TTC549 (cell line): ENCODE results near the gene PRELID1.

Experiments
- FAIRE-seq: peaks from 2 replicates; lab custom pipeline; 2012; peaks lifted over from hg19 to GRCh38; lab: Jason Lieb, UNC

Gene PRELID1

GRCh38 chr5:177314376-177315342, 11.1 kb downstream of the PRELID1 start:
- FAIRE-seq = no peak

GRCh38 chr5:177315411-177315810, 11.8 kb downstream of the PRELID1 start:
- FAIRE-seq = no peak

GRCh38 chr5:177316005-177316404, 12.4 kb downstream of the PRELID1 start:
- no peak for FAIRE-seq

- peak; percentile 79 for FAIRE-seq
Measured at GRCh38 chr5:177317959-177318377, 14.4 kb downstream of the PRELID1 start.

GRCh38 chr5:177319913-177320588, 16.5 kb downstream of the PRELID1 start:
- no peak for FAIRE-seq

GRCh38 chr5:177320879-177321278, 17.3 kb downstream of the PRELID1 start:
- FAIRE-seq = no peak

GRCh38 chr5:177325868-177326381, 22.3 kb downstream of the PRELID1 start:
- no peak for FAIRE-seq

GRCh38 chr5:177327539-177328522, 24.2 kb downstream of the PRELID1 start:
- FAIRE-seq = no peak

- no peak for FAIRE-seq
Measured at GRCh38 chr5:177328545-177329231, 25.1 kb downstream of the PRELID1 start.

- no peak for FAIRE-seq
Measured at GRCh38 chr5:177329883-177330282, 26.3 kb downstream of the PRELID1 start.

- FAIRE-seq = no peak
Measured at GRCh38 chr5:177330991-177331842, 27.6 kb downstream of the PRELID1 start.

- no peak for FAIRE-seq
Measured at GRCh38 chr5:177332031-177332895, 28.7 kb downstream of the PRELID1 start.

GRCh38 chr5:177332896-177333260, 29.3 kb downstream of the PRELID1 start:
- FAIRE-seq = no peak

GRCh38 chr5:177333420-177334154, 30.0 kb downstream of the PRELID1 start:
- FAIRE-seq = no peak

GRCh38 chr5:177334155-177334551, 30.6 kb downstream of the PRELID1 start:
- FAIRE-seq = no peak

GRCh38 chr5:177334781-177335700, 31.4 kb downstream of the PRELID1 start:
- FAIRE-seq = no peak

- FAIRE-seq = no peak
Measured at GRCh38 chr5:177335701-177336065, 32.1 kb downstream of the PRELID1 start.

GRCh38 chr5:177336112-177336511, 32.5 kb downstream of the PRELID1 start:
- FAIRE-seq = no peak
